ENCODE results near the gene UMAD1.

The UMAD1 gene

DNA sequence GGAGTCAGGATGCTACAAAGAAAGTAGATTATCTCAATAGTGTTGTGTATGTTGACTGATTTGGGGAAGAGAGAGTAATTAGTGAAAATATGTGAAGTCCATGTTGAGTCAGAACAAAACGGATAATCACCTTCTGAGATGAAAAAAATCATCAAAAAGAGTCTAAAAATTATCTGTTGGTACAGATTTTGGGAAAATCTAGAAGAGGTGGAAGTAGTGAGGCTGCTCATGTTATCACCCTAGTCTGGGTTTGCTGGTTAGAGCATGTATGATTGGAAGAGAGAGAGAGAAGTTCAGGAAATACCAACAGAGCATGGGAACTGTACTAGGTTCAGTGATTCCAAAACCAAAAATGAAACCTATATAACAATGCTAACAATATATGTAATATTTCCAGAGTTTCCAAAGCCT, 65.6 kb downstream of the UMAD1 start:
- TF ChIP-seq, protein P1, sequence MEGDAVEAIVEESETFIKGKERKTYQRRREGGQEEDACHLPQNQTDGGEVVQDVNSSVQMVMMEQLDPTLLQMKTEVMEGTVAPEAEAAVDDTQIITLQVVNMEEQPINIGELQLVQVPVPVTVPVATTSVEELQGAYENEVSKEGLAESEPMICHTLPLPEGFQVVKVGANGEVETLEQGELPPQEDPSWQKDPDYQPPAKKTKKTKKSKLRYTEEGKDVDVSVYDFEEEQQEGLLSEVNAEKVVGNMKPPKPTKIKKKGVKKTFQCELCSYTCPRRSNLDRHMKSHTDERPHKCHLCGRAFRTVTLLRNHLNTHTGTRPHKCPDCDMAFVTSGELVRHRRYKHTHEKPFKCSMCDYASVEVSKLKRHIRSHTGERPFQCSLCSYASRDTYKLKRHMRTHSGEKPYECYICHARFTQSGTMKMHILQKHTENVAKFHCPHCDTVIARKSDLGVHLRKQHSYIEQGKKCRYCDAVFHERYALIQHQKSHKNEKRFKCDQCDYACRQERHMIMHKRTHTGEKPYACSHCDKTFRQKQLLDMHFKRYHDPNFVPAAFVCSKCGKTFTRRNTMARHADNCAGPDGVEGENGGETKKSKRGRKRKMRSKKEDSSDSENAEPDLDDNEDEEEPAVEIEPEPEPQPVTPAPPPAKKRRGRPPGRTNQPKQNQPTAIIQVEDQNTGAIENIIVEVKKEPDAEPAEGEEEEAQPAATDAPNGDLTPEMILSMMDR (IDR thresholded peaks at IDR 0.05; ENCODE audit: borderline replicate concordance, extremely low read depth, low read length, poor library complexity, severe bottlenecking), result no peak
- no peak for TF ChIP-seq EZH2 (IDR thresholded peaks at IDR 0.05; ENCODE audit: borderline replicate concordance, low read depth, low read length, severe bottlenecking)
- no peaks in the 10 kb centered on the region for H3K79me2 ChIP-seq (ENCODE audit: insufficient read depth, low read length)
- no peaks in the 10 kb centered on the region for H3K9me3 ChIP-seq (ENCODE audit: insufficient read depth, low read length, severe bottlenecking)
- peaks cover 3% of the 10 kb centered on the region; the same call in 1 of the 2 replicates for H3K4me1 ChIP-seq (ENCODE audit: insufficient read depth, low read length)
- no peak overlapping the region for H2AFZ ChIP-seq (ENCODE audit: low read depth, low read length)
- ATAC-seq (ENCODE audit: insufficient read depth, low read depth) (no peak), DNase-seq (no peak)
- no peak overlapping the region for H3K27ac ChIP-seq (ENCODE audit: low read length)
- H4K20me1 ChIP-seq (ENCODE audit: insufficient read depth, low read length), result no peaks in the 10 kb centered on the region
- no peak overlapping the region for H3K9ac ChIP-seq (ENCODE audit: low read depth, low read length)
- no peaks in the 10 kb centered on the region for H3K36me3 ChIP-seq (ENCODE audit: insufficient read depth, low read length)
- no peak overlapping the region for H3K4me3 ChIP-seq (ENCODE audit: low read depth in 1 of 2, low read length in 2 of 2)
- H3K27me3 ChIP-seq (ENCODE audit: insufficient read depth, low read length, poor library complexity), result no peaks in the 10 kb centered on the region
- no peak overlapping the region for H3K4me2 ChIP-seq (ENCODE audit: insufficient read depth, low read length)

- no peak overlapping the region for H3K9ac ChIP-seq (ENCODE audit: low read depth, low read length)
- H3K36me3 ChIP-seq (ENCODE audit: insufficient read depth, low read length), result no peaks in the 10 kb centered on the region
- H4K20me1 ChIP-seq (ENCODE audit: insufficient read depth, low read length), result no peaks in the 10 kb centered on the region
- peaks cover 3% of the 10 kb centered on the region; the same call in 1 of the 2 replicates for H3K4me1 ChIP-seq (ENCODE audit: insufficient read depth, low read length)
- H3K4me2 ChIP-seq (ENCODE audit: insufficient read depth, low read length), result no peak overlapping the region
- ATAC-seq (ENCODE audit: insufficient read depth, low read depth) (no peak), DNase-seq (no peak)
- H3K27me3 ChIP-seq (ENCODE audit: insufficient read depth, low read length, poor library complexity), result no peaks in the 10 kb centered on the region
- H3K4me3 ChIP-seq (ENCODE audit: low read depth in 1 of 2, low read length in 2 of 2), result no peak overlapping the region
- H3K79me2 ChIP-seq (ENCODE audit: insufficient read depth, low read length), result no peaks in the 10 kb centered on the region
- no peak overlapping the region for H3K27ac ChIP-seq (ENCODE audit: low read length)
- TF ChIP-seq, protein P1 (IDR thresholded peaks at IDR 0.05; ENCODE audit: borderline replicate concordance, extremely low read depth, low read length, poor library complexity, severe bottlenecking), result no peak
- no peak for TF ChIP-seq EZH2 (IDR thresholded peaks at IDR 0.05; ENCODE audit: borderline replicate concordance, low read depth, low read length, severe bottlenecking)
- H2AFZ ChIP-seq (ENCODE audit: low read depth, low read length), result no peak overlapping the region
- no peaks in the 10 kb centered on the region for H3K9me3 ChIP-seq (ENCODE audit: insufficient read depth, low read length, severe bottlenecking)
Measured at GRCh38 chr7:7706556-7707172, 66.1 kb downstream of the UMAD1 start.

- H2AFZ ChIP-seq (ENCODE audit: low read depth, low read length), result no peak overlapping the region
- H3K4me3 ChIP-seq (ENCODE audit: low read depth in 1 of 2, low read length in 2 of 2), result no peak overlapping the region
- no peaks in the 10 kb centered on the region for H3K79me2 ChIP-seq (ENCODE audit: insufficient read depth, low read length)
- no peak for ATAC-seq (ENCODE audit: insufficient read depth, low read depth)
- H3K4me2 ChIP-seq (ENCODE audit: insufficient read depth, low read length), result no peak overlapping the region
- H3K27ac ChIP-seq (ENCODE audit: low read length), result no peak overlapping the region
- H3K4me1 ChIP-seq (ENCODE audit: insufficient read depth, low read length), result peaks cover 3% of the 10 kb centered on the region; the same call in 1 of the 2 replicates
- H3K9me3 ChIP-seq (ENCODE audit: insufficient read depth, low read length, severe bottlenecking), result no peaks in the 10 kb centered on the region
- no peak for DNase-seq
- H4K20me1 ChIP-seq (ENCODE audit: insufficient read depth, low read length), result no peaks in the 10 kb centered on the region
- H3K27me3 ChIP-seq (ENCODE audit: insufficient read depth, low read length, poor library complexity), result no peaks in the 10 kb centered on the region
- H3K9ac ChIP-seq (ENCODE audit: low read depth, low read length), result no peak overlapping the region
- no peaks in the 10 kb centered on the region for H3K36me3 ChIP-seq (ENCODE audit: insufficient read depth, low read length)
- no peak for TF ChIP-seq EZH2 (IDR thresholded peaks at IDR 0.05; ENCODE audit: borderline replicate concordance, low read depth, low read length, severe bottlenecking)
- TF ChIP-seq, protein P1 (IDR thresholded peaks at IDR 0.05; ENCODE audit: borderline replicate concordance, extremely low read depth, low read length, poor library complexity, severe bottlenecking), result no peak
Measured at GRCh38 chr7:7707246-7707645, 66.7 kb downstream of the UMAD1 start.

All from DND-41 (cell line).